BE2C (cell line): ENCODE data around the gene MAPK7.

Experiments
- DNase-seq: peaks from one replicate; pipeline ENCODE4 v3.0.0-alpha.2; 2020
- H3K27me3 ChIP-seq: fragments of 250-450 bp; sonication (Bioruptor Pico); 2 replicates; pipeline ENCODE4 v1.5.1; 2020; ENCODE audit warnings: mild to moderate bottlenecking
- H3K36me3 ChIP-seq: fragments of 250-450 bp; sonication (Bioruptor Pico); 2 replicates; pipeline ENCODE4 v1.5.1; 2020; ENCODE audit warnings: mild to moderate bottlenecking
- H3K4me1 ChIP-seq: fragments of 250-450 bp; sonication (Bioruptor Pico); 2 replicates; pipeline ENCODE4 v1.5.1; 2020
- H3K4me3 ChIP-seq: 2 replicates; pipeline ENCODE4 v1.5.1; 2011; ENCODE audit warnings: low read depth, low read length
- H3K9me3 ChIP-seq: fragments of 250-450 bp; sonication (Bioruptor Pico); 2 replicates; pipeline ENCODE4 v1.5.1; 2020
- TF ChIP-seq, protein P1 (sequence below): IDR thresholded peaks from 2 replicates; pipeline ENCODE4 v1.5.1; 2012; ENCODE audit warnings: mild to moderate bottlenecking, low read depth, low read length

MAPK7 gene

DNA sequence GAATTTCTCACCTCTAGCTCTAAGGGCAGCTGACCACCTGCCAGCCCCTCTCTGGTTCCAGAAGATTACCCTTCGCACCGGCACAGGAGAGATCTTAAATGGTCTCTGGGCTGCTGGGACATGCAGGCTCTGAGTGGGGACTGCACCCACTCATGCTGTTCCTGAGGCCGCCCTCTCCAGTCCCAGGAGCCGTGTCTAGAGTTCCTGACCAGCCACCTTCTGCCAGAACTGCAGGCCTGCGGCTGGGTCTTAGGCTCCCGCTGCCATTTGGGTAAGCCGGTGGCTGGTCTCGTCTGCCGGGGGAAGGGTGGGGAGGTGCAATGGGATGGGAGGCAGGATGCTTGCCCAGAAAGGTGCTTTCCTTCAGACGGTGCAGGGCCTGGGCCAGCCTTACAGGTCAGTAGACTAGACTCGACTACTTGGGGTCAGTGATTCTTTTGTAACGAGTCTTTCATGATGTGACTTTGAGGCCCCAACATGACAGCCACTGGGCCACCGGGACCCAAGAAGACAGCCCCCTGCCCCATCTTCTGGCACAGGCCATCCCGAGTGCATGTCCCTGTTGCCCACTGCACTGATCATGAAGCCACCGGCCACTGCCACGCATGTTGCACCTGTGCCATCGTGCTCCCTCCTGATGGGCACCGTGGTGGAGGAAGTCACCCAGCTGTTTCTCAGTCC lies 42.2 kb upstream of the MAPK7 start:
- H3K36me3 ChIP-seq = no peaks in the 10 kb centered on the region
- TF ChIP-seq, protein P1, sequence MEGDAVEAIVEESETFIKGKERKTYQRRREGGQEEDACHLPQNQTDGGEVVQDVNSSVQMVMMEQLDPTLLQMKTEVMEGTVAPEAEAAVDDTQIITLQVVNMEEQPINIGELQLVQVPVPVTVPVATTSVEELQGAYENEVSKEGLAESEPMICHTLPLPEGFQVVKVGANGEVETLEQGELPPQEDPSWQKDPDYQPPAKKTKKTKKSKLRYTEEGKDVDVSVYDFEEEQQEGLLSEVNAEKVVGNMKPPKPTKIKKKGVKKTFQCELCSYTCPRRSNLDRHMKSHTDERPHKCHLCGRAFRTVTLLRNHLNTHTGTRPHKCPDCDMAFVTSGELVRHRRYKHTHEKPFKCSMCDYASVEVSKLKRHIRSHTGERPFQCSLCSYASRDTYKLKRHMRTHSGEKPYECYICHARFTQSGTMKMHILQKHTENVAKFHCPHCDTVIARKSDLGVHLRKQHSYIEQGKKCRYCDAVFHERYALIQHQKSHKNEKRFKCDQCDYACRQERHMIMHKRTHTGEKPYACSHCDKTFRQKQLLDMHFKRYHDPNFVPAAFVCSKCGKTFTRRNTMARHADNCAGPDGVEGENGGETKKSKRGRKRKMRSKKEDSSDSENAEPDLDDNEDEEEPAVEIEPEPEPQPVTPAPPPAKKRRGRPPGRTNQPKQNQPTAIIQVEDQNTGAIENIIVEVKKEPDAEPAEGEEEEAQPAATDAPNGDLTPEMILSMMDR = no peak
- H3K4me3 ChIP-seq = no peak overlapping the region
- H3K9me3 ChIP-seq = no peaks in the 10 kb centered on the region
- no peaks in the 10 kb centered on the region for H3K27me3 ChIP-seq
- no peaks in the 10 kb centered on the region for H3K4me1 ChIP-seq
- no peak for DNase-seq

GRCh38 chr17:19336938-19337711 lies 41.2 kb upstream of the MAPK7 start:
- no peaks in the 10 kb centered on the region for H3K9me3 ChIP-seq
- H3K4me3 ChIP-seq = no peak overlapping the region
- no peaks in the 10 kb centered on the region for H3K4me1 ChIP-seq
- TF ChIP-seq, protein P1 = no peak
- no peak for DNase-seq
- no peaks in the 10 kb centered on the region for H3K27me3 ChIP-seq
- no peaks in the 10 kb centered on the region for H3K36me3 ChIP-seq

DNA sequence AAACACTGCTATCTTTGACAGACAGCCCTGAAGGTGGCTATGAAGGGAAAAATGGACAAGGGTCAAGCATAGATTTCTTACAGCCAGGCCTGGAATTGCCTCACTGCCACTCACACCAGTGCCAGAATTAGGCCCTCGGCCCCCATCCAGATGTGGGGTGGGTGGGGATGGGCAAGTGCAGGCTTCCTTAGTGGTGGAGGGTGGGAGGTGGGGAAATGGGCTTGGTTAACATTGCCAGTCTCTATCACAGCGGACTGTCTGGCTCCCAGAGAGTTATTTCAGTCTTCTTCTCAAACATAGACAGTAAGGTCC lies 40.6 kb upstream of the MAPK7 start:
- Histone ChIP-seq H3K27me3 (no peaks in the 10 kb centered on the region), H3K9me3 (no peaks in the 10 kb centered on the region), H3K4me3 (no peak overlapping the region), H3K4me1 (no peaks in the 10 kb centered on the region), H3K36me3 (no peaks in the 10 kb centered on the region)
- TF ChIP-seq, protein P1 = no peak
- no peak for DNase-seq

DNA sequence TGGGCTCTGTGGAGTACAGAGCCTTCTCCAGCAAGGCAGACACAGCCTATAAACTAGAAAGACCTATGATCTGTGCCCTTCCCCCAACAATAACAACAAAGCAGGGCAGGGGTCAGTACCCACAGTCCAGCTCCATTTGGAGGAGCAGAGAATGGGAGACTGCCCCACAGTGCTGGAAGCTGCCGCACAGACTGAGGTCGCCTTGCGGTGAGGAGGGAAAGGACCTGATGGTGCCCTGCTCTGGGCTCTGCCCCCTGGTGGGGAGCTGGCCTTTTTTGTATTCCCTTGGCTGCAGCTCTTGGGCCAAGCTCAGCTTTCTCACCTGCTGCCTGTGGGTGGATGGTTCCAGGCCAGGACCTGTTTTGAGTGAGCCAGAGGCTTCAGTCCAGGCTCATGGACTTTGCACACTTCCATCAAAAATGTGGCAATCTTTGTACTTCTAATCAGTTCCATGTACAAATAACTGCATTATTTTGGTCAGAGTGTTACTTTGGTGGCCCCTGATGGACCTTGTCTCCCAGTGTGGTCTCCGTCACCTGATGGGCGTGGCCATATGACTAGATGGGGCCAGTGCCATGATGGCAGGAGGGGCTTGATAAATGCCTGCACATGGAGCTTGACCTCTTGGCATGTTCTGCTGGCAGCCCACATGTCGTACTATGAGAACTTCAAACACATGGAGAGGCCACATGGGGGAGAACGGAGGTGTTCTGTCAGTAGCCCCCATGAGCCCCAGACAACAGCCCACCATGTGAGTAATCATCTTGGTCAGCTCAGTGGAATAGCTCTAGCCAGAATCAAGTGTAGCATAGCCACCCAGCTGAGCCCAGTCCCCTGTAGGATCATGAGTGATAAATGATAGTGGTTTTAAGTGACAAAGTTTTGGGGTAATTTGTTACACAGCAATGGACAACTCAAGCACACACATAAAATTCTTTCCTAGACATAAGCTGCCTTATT lies 40.0 kb upstream of the MAPK7 start:
- peak; percentile 62 for DNase-seq
- TF ChIP-seq, protein P1 = peak; percentile 66
- Histone ChIP-seq H3K36me3 (no peaks in the 10 kb centered on the region), H3K9me3 (no peaks in the 10 kb centered on the region), H3K27me3 (no peaks in the 10 kb centered on the region), H3K4me3 (no peak overlapping the region), H3K4me1 (no peaks in the 10 kb centered on the region)

DNA sequence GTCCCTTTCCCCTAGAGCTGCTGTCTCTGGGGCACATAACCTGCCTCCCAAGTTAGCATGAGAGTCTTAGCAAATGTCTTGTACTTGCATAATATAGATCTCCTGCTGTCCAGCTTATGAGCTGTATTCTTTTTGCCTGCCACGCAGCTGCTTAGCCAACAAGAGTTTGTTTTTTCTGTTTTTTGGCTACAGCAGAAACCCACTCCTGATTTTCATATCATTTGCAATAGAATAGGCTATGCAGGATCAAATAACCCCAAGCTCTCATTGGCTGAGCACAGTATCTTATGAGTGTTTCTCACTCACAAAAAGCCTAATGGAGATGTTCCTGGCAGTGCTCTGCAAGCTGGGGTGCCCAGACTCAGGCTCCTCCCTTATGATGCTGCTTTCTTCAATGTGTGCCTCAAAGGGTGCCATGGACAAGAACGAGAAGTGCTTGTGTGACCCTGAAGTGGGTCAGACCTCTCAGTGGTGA lies 38.9 kb upstream of the MAPK7 start:
- H3K27me3 ChIP-seq = no peaks in the 10 kb centered on the region
- no peak for DNase-seq
- no peaks in the 10 kb centered on the region for H3K4me1 ChIP-seq
- TF ChIP-seq, protein P1 = no peak
- H3K4me3 ChIP-seq = no peak overlapping the region
- no peaks in the 10 kb centered on the region for H3K9me3 ChIP-seq
- H3K36me3 ChIP-seq = no peaks in the 10 kb centered on the region
